OCI-LY7 (cell line): ENCODE results near the gene TNS3. TPM values are rescaled to one million over a fixed set of nuclear protein-coding genes. Genes with fewer than 3 reads are reported as not detected.

ENCODE experiments used
- BruUV-seq: library from RNA; stranded (reverse); fragments of 400-500 nt; replicated peaks from 2 replicates; lab custom pipeline; 2021; lab: Mats Ljungman, UMichigan
- CTCF ChIA-PET: fragments of 300-600 bp; sonication (Branson Sonifier 250); formaldehyde crosslinking; loops from one replicate; lab custom pipeline; 2022; ENCODE audit warnings: antibody characterized with exemption; ENCODE audit not compliant: unreplicated experiment; lab: Charles Lee
- POLR2A ChIA-PET: fragments of 300-600 bp; sonication (Branson Sonifier 250); formaldehyde crosslinking; loops from one replicate; lab custom pipeline; 2022; ENCODE audit warnings: antibody characterized with exemption; lab: Charles Lee
- DNase-seq: peaks from one replicate; pipeline ENCODE4 v3.0.0-alpha.2; 2015; ENCODE audit warnings: low spot score
- H2AFZ ChIP-seq: fragments of 200-600 bp; sonication (generic), shearing (Covaris generic); 2 replicates; pipeline ENCODE4 v1.6.1; 2014; ENCODE audit warnings: mild to moderate bottlenecking, antibody characterized with exemption, low read length, moderate library complexity
- H3K27ac ChIP-seq: fragments of 200-600 bp; sonication (generic); 2 replicates; pipeline ENCODE4 v1.5.1; 2014; ENCODE audit warnings: mixed run types, low read depth, mild to moderate bottlenecking, moderate library complexity, low read length, inconsistent platforms; ENCODE audit not compliant: poor library complexity, severe bottlenecking
- H3K36me3 ChIP-seq: fragments of 200-600 bp; sonication (generic); 2 replicates; pipeline ENCODE4 v1.6.1; 2014; ENCODE audit warnings: mild to moderate bottlenecking, antibody characterized with exemption, low read length, moderate library complexity, mixed read lengths; ENCODE audit not compliant: insufficient read depth
- H3K4me1 ChIP-seq: fragments of 200-600 bp; sonication (generic); 2 replicates; pipeline ENCODE4 v1.5.1; 2014; ENCODE audit warnings: mild to moderate bottlenecking, low read length; ENCODE audit not compliant: insufficient read depth, poor library complexity, severe bottlenecking
- H3K4me2 ChIP-seq: fragments of 200-600 bp; sonication (generic); 2 replicates; pipeline ENCODE4 v1.6.1; 2014; ENCODE audit warnings: mild to moderate bottlenecking, low read length
- H3K4me3 ChIP-seq: fragments of 200-600 bp; sonication (generic); 2 replicates; pipeline ENCODE4 v1.5.1; 2014; ENCODE audit warnings: mild to moderate bottlenecking, low read depth, low read length; ENCODE audit not compliant: poor library complexity, severe bottlenecking
- H3K79me2 ChIP-seq: fragments of 200-600 bp; sonication (generic); 2 replicates; pipeline ENCODE4 v1.6.1; 2016; ENCODE audit warnings: low read depth, mild to moderate bottlenecking, low read length, moderate library complexity, mixed read lengths; ENCODE audit not compliant: insufficient read depth
- H3K9me2 ChIP-seq: fragments of 200-600 bp; sonication (generic); 2 replicates; pipeline ENCODE4 v1.6.1; 2016; ENCODE audit warnings: mild to moderate bottlenecking, low read length, mixed read lengths; ENCODE audit not compliant: insufficient read depth
- H3K9me3 ChIP-seq: fragments of 200-600 bp; sonication (generic); 2 replicates; pipeline ENCODE4 v1.6.1; 2014; ENCODE audit warnings: mild to moderate bottlenecking, mixed run types, low read length, mixed read lengths
- H4K20me1 ChIP-seq: fragments of 200-600 bp; sonication (generic); 2 replicates; pipeline ENCODE4 v1.6.1; 2014; ENCODE audit warnings: mild to moderate bottlenecking, antibody characterized with exemption, low read length, moderate library complexity, mixed read lengths; ENCODE audit not compliant: insufficient read depth
- EZH2phosphoT487 ChIP-seq: fragments of 200-600 bp; sonication (generic); IDR thresholded peaks from 2 replicates; pipeline ENCODE4 v1.6.1; 2018; ENCODE audit warnings: low read depth, borderline replicate concordance, mild to moderate bottlenecking, mixed run types, antibody characterized with exemption, low read length, moderate library complexity, mixed read lengths
- intact Hi-C: fragments of 100-400 bp; cut with micrococcal nuclease; formaldehyde crosslinking; loops from one replicate; pipeline ENCODE4 v1.10.0; 2022; ENCODE audit not compliant: unreplicated experiment
- total RNA-seq, 2 experiments: library from RNA; depleted of rRNA in 1 of 2; stranded (reverse); fragments of >200 nt in 1 of 2; shearing (Covaris generic) in 1 of 2; gene quantifications; 2 replicates each; pipeline ENCODE4 v1.2.3, GENCODE V29; 2014 to 2022
- TF ChIP-seq, protein P1 (sequence below): fragments of 200-600 bp; sonication (generic); conservative IDR thresholded peaks from 2 replicates; pipeline ENCODE4 v1.5.1; 2014; ENCODE audit warnings: mild to moderate bottlenecking, antibody characterized with exemption, low read length, moderate library complexity, mixed read lengths

Gene TNS3
- total RNA-seq, 2 experiments from 2014 or later, result 9.5 to 42.1 TPM

- Histone ChIP-seq H3K27ac (peak overlapping the region; percentile 86), H3K36me3 (no peaks in the 10 kb centered on the region; the same call in 1 of the 2 replicates), H3K9me3 (peaks cover 23% of the 10 kb centered on the region), H3K79me2 (no peaks in the 10 kb centered on the region), H3K9me2 (no peaks in the 10 kb centered on the region), H3K4me2 (peak overlapping the region; percentile 75), H3K4me1 (peaks cover 39% of the 10 kb centered on the region), H4K20me1 (no peaks in the 10 kb centered on the region), H3K4me3 (no peak overlapping the region), H2AFZ (peak overlapping the region; percentile 87)
- intact Hi-C loops, result loop anchor here (5.0 kb wide), 1 partner anchor 105 kb away; no protein-coding TSS in a partner anchor
- ChIA-PET POLR2A (interaction anchor here (0.5 to 2.6 kb wide), 18 partner anchors 8 to 358 kb away, joined by 3 to 19 read pairs (median 4); partner anchors contain the start of gene TNS3), CTCF (interaction anchor here (0.7 to 1.8 kb wide), 7 partner anchors 12 to 84 kb away, joined by 3 to 7 read pairs (median 3); no protein-coding TSS in a partner anchor)
- TF ChIP-seq EZH2phosphoT487, result no peak
- TF ChIP-seq, protein P1, sequence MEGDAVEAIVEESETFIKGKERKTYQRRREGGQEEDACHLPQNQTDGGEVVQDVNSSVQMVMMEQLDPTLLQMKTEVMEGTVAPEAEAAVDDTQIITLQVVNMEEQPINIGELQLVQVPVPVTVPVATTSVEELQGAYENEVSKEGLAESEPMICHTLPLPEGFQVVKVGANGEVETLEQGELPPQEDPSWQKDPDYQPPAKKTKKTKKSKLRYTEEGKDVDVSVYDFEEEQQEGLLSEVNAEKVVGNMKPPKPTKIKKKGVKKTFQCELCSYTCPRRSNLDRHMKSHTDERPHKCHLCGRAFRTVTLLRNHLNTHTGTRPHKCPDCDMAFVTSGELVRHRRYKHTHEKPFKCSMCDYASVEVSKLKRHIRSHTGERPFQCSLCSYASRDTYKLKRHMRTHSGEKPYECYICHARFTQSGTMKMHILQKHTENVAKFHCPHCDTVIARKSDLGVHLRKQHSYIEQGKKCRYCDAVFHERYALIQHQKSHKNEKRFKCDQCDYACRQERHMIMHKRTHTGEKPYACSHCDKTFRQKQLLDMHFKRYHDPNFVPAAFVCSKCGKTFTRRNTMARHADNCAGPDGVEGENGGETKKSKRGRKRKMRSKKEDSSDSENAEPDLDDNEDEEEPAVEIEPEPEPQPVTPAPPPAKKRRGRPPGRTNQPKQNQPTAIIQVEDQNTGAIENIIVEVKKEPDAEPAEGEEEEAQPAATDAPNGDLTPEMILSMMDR, result no peak
- no TSS peak for BruUV-seq
- no peak for DNase-seq
Observed at GRCh38 chr7:47602272-47603004, 20.5 kb upstream of the TNS3 start.

DNA sequence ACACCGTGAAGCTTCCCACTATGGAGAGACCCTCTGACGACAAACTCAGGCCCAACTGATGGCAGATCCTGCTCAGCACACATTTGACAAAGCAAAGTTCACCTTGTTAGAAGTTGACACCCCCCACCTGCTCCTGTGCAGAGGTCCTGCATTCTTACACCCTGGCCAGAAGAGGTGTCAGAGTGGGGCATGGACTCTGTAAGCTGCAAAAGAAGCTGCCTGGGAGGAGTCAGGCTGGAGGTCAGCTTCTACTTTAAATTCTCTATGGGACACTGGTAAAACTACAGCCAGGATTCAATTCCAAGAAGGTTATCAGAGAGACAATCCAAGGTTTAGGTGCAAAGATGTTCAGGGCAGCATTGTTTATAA is 20.0 kb upstream of the TNS3 start:
- no peaks in the 10 kb centered on the region for H3K9me2 ChIP-seq
- peak overlapping the region; percentile 87 for H2AFZ ChIP-seq
- H3K27ac ChIP-seq, result peak overlapping the region; percentile 86
- H3K4me2 ChIP-seq, result peak overlapping the region; percentile 75
- H3K9me3 ChIP-seq, result peaks cover 29% of the 10 kb centered on the region
- CTCF ChIA-PET, result interaction anchor here (0.7 to 1.8 kb wide), 7 partner anchors 12 to 84 kb away, joined by 3 to 7 read pairs (median 3); no protein-coding TSS in a partner anchor
- no peaks in the 10 kb centered on the region for H4K20me1 ChIP-seq
- H3K4me1 ChIP-seq, result peaks cover 36% of the 10 kb centered on the region
- no peaks in the 10 kb centered on the region; the same call in 1 of the 2 replicates for H3K36me3 ChIP-seq
- no peak for DNase-seq
- intact Hi-C loops, result loop anchor here (1.0 to 5.0 kb wide), 2 partner anchors 67 to 105 kb away; no protein-coding TSS in a partner anchor
- TF ChIP-seq EZH2phosphoT487, result no peak
- no peaks in the 10 kb centered on the region for H3K79me2 ChIP-seq
- no TSS peak for BruUV-seq
- POLR2A ChIA-PET, result interaction anchor here (0.5 to 3.1 kb wide), 21 partner anchors 8 to 359 kb away, joined by 3 to 19 read pairs (median 4); partner anchors contain the start of gene TNS3
- peak overlapping the region; percentile 41 for H3K4me3 ChIP-seq

DNA sequence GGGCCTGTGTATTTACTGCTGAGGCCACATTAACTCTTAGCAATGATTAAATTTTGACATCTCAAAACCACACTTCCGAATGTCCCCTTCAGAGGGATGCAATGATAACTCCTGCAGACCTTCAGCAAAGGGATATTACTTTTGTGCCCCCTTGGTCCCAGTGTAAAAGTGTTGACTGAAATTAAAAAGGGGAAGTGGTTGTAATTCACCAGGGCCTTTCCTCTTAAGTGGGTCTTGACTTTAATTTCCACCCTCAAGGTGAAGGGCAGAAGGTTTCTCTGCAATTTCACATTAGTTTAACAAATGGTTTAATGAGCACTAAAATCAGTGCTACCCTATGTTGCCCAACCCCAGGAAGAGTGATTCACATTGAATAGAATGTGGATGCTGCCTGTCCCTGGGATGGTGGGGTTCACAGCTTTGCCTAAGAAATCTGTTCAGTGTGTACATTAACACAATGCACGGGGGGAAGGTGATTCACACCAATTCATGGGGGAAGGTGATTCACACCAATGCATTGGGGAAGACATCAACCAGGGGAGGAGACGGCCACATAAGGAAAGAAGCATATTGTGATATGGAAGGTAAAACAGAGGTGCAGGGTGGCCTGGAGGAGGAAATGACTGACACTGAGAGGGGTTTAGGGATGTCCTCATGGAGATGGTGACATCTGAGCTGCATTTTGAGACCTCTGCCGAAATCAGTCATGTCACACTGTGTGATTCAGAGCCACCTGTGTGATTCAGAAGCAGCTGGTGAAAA is 19.4 kb upstream of the TNS3 start:
- H2AFZ ChIP-seq, result peak overlapping the region; percentile 87
- no peaks in the 10 kb centered on the region; the same call in 1 of the 2 replicates for H3K36me3 ChIP-seq
- peak overlapping the region; percentile 86 for H3K27ac ChIP-seq
- peak; percentile 82 for DNase-seq
- H3K4me3 ChIP-seq, result peak overlapping the region; percentile 41
- peaks cover 35% of the 10 kb centered on the region for H3K9me3 ChIP-seq
- intact Hi-C loops, result loop anchor here (1.0 to 5.0 kb wide), 2 partner anchors 68 to 104 kb away; no protein-coding TSS in a partner anchor
- peak overlapping the region; percentile 75 for H3K4me2 ChIP-seq
- TF ChIP-seq, protein P1, result no peak
- TF ChIP-seq EZH2phosphoT487, result no peak
- H4K20me1 ChIP-seq, result no peaks in the 10 kb centered on the region
- no peaks in the 10 kb centered on the region for H3K79me2 ChIP-seq
- peaks cover 36% of the 10 kb centered on the region for H3K4me1 ChIP-seq
- H3K9me2 ChIP-seq, result no peaks in the 10 kb centered on the region
- CTCF ChIA-PET, result interaction anchor here (0.7 to 1.8 kb wide), 9 partner anchors 11 to 100 kb away, joined by 3 to 7 read pairs (median 3); no protein-coding TSS in a partner anchor
- BruUV-seq, result no TSS peak
- POLR2A ChIA-PET, result interaction anchor here (0.5 to 3.1 kb wide), 27 partner anchors 9 to 402 kb away, joined by 3 to 19 read pairs (median 4); partner anchors contain the start of gene TNS3
